UCSD-AML1 (cell line): ENCODE data around the gene PLLP.
A peak's percentile ranks its signal among the peaks of the same experiment; 100 is the strongest.

Experiments
- DNase-seq: peaks from one replicate; lab custom pipeline; 2025; ENCODE audit not compliant: unreplicated experiment; lab: John Stamatoyannopoulos, UW

Gene PLLP

GRCh38 chr16:57257455-57258070 lies 26.9 kb downstream of the PLLP start:
- DNase-seq, result no peak

DNA sequence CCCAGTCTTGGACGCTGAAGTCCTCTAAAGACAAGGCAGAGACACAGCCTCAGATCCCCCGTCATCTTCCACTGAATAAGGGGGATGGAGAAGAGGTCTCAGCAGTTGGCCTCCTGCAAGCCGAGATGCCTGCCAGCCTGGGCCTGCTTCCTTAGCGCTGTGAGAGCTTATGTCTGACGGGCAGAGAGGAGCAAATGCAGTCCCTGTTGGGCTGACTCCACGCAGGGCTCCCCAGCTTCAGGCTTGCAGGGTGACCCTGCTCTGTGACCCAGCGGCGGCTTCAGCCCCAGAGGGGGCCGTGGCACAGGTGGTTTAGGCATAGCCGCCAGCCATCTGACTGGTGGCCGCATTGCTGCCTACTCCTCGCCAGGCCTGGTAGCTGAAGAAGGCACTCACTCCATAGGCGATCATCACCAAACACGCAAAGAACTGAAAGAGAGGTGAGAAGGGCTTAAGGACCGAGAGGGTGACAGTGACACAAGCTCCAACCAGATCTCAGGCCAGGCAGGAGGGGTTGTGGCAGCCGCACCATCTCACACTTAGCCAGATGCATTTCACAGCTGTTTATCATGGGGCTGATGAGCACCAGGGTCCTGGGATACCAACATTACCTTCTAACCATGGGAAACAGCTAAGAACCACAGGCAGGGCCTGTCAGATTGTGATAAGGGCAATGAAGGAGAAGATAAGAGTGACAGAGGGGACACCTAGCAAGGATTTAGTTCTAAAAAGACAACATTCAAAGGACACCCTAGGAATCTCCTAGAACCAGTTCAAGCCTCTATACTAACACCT lies 27.7 kb downstream of the PLLP start:
- DNase-seq, result no peak

DNA sequence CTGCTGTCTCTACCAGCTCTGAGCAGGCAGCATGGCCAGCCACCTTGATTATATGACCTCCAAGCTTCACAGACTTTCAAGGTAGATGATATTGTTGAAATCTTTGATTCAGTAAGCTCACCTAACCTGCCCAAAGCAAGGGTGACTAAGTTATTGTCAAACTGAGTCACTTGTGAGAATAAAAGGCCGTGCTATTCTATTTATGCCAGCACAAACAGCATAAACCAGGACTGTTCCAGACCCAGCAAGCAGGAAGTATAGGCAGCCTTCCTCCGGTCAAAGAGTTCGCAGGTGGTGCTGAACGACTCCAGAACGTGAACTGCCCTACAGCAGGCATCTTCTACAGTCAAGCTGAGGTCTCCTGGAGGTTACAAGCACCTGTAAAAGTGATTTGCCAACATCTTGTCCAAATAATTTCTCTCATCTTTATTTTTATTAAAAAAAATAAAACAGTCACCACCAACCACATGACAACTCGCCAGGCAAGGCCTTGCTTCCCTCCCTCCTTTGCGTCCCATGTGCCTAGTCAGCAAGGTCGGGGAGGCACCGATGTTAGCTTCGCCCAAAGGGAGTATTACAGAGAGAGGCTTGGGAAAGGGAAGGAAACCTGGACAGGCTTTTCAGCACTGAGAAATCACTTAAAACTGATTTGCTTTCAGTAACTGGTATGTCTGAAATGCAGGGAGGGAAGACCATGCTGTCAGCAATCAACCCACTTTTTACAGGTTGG lies 28.6 kb downstream of the PLLP start:
- DNase-seq, result no peak

DNA sequence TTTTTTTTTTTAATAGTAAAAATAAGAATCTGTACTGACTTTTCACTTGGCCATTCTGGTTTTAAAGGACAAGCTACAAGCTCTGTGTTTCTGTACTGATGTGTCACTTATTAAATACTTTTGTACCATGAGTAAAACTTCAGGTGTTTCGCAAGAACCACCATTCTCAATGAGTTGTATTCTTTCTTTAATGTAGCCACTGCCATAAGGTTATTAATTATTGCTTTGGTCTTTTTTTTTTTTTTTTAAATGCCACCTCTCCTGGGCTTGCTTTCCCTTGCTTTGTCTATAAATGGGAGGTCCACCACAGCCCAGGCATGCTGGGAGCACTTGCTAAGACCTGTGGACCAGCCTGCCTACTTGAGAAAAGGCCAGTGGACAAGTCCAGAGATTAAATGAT lies 31.0 kb downstream of the PLLP start:
- DNase-seq, result no peak

GRCh38 chr16:57252148-57252721 lies 32.2 kb downstream of the PLLP start:
- DNase-seq, result no peak

GRCh38 chr16:57251352-57251751 lies 33.1 kb downstream of the PLLP start:
- DNase-seq, result no peak

DNA sequence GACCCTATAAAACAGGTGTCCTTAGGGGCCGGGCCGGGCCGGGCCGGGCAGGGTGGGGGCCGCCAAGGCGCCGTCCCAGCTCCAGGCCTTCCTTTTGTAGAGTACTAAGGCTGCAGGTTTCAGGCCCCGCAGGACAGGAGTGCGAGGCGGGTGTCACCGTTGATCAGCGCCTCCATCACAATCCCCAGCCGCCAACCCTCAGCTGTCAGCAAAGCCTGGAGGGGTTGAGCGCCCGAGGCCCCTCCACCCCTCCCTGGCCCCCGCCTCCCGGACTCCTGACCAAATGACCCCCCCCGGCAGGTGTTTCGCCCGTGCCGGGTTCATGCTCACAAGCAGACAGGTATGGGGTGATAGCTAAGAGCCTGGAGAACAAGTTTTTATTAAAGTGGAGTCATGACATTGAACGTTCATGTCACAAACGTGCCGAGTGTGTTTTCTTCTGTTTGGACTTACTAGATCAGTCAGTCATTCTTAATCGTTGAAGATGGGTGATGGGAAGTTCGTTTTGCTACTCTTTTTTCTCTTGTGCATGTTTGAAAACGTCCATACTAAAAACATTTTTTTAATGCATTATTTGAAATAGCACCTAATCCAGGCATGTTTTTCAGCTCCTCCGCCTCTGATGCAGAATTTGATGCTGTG lies 38.9 kb downstream of the PLLP start:
- no peak for DNase-seq

- DNase-seq, result peak; percentile 99
Observed at GRCh38 chr16:57244767-57245471, 39.6 kb downstream of the PLLP start, which contains the start of gene ARL2BP. Gene ARL2BP, plus strand, starts transcription at chr16:57245259. Its CDS starts 109 bp downstream, at chr16:57245368.

- no peak for DNase-seq
Observed at GRCh38 chr16:57244463-57244766, 40.1 kb downstream of the PLLP start.

DNA sequence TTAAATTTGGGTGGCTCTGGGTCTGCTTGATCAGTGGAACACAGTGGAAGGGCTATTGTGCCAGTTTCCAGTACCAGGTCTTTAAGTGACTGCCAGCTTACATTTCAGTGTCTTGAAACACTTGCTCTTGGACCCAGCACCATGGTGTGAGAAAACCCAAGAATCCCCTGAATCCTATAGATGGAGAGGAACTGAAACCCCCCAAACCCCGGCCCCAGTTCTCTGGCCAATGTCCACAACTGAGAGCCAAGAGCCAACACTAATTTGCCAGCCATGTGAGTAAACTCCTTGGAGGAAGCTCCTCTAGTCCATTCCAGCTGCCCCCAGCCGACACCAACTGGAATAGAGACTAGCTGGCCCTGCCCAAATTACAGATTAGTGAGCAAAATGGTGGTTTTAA lies 41.8 kb downstream of the PLLP start:
- DNase-seq, result no peak

DNA sequence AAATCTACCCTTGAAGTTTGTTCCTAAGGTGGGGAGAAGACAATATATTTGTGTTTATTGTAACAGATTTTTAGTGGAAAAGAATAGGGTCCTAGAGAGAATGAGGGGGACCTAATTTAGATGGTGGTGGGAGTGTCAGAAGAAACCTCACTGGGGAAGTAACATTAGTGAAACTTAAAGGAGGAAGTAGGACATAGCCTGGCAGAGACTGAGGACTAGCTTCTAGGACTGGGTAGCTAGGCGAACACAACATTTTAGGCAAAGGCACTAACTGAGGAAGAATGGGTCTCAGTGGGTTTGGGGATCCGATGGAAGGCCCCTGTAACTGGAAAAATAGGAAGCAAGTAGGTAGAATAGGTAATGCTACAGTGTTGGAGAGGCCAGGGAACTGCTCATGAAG lies 43.6 kb downstream of the PLLP start:
- DNase-seq, result no peak

- no peak for DNase-seq
Observed at GRCh38 chr16:57239107-57239506, 45.4 kb downstream of the PLLP start.

- DNase-seq, result no peak
Observed at GRCh38 chr16:57238682-57239081, 45.8 kb downstream of the PLLP start.

DNA sequence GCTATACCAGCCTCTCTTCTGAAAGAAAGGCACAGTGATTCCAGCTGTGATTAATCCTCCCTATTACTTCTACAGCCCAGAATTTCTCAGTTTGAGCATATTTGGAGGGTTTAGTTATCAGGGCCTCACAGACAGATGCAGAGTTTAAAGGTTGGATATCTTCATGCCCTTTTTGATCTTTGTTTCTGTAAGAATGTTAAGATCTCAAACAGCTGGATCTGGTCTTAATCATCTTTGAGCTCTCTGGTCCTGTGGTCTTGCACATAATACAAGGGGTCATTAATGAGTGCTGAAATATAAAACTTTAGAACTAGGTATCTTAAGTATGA lies 48.5 kb downstream of the PLLP start:
- no peak for DNase-seq

GRCh38 chr16:57235128-57236021 lies 49.1 kb downstream of the PLLP start:
- no peak for DNase-seq

GRCh38 chr16:57234707-57235092 lies 49.8 kb downstream of the PLLP start:
- DNase-seq, result no peak

GRCh38 chr16:57233944-57234706 lies 50.3 kb downstream of the PLLP start:
- DNase-seq, result no peak

DNA sequence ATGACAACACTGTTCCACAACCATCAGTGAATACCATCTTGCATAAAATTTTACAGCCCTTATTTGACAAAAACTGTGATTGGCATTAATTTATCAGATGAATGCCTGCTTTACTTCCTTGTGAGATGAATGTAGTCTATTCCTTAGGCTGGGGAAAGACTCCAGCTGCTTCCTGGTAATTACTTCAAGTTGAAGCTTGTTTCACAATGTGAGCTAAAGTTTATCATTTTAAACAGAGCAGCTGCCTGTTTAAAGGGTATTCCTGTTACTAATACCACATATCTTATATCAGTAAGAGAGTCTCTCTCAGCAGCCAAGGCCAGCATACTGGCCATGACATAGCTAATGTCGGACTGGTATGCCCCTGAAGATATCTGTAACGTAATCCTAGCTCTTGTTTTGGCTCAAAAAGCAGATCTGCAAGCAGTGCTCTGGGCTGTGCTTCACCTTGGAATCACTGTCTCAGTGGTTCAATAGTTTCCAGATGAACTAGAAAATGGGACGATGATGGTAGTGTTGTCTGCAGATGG lies 52.6 kb downstream of the PLLP start:
- DNase-seq, result no peak

DNA sequence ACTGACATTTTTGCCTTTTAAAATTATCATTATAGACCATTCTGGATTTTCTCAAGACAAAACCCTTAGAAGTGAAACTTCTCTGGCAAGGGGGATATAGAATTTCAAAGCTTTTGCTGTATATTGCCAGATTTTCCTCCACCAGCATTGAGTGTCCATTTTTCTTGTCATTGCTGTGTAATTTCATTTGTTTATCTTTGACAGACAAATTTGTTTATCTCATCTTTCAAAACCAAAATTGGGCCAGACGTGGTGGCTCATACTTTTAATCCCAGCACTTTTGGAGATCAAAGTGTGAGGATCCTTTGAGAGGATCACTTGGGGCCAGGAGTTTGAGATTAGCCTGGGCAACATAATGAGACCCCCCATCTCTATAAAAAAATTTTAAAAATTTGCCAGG lies 55.4 kb downstream of the PLLP start:
- DNase-seq, result no peak
